Neural progenitor cell (in vitro differentiated cells): ENCODE results near the gene LMCD1. TPM values are rescaled to one million over a fixed set of nuclear protein-coding genes. Genes with fewer than 3 reads are reported as not detected.

Experiments used
- DNase-seq: peaks from one replicate; pipeline ENCODE4 v3.0.0-alpha.2; 2016; ENCODE audit warnings: low spot score
- H2AFZ ChIP-seq: fragments of 200-600 bp; sonication (generic); replicated peaks from 2 replicates; pipeline ENCODE4 v1.6.1; 2016; ENCODE audit warnings: antibody characterized with exemption
- H3F3A ChIP-seq: fragments of 200-600 bp; sonication (generic); 2 replicates; pipeline ENCODE4 v1.6.1; 2016; ENCODE audit warnings: antibody characterized with exemption, low read depth
- H3K27ac ChIP-seq: fragments of 200-600 bp; sonication (generic); 2 replicates; pipeline ENCODE4 v1.5.1; 2016; ENCODE audit warnings: mild to moderate bottlenecking
- H3K27me3 ChIP-seq: fragments of 200-600 bp; sonication (generic); 2 replicates; pipeline ENCODE4 v1.6.1; 2016; ENCODE audit warnings: mild to moderate bottlenecking, moderate library complexity
- H3K36me3 ChIP-seq: fragments of 200-600 bp; sonication (generic); 2 replicates; pipeline ENCODE4 v1.5.1; 2016
- H3K4me1 ChIP-seq: fragments of 200-600 bp; sonication (generic); 2 replicates; pipeline ENCODE4 v1.6.1; 2016; ENCODE audit warnings: mixed run types
- H3K4me2 ChIP-seq: fragments of 200-600 bp; sonication (generic); 2 replicates; pipeline ENCODE4 v1.6.1; 2016
- H3K4me3 ChIP-seq: fragments of 200-600 bp; sonication (generic); 2 replicates; pipeline ENCODE4 v1.5.1; 2016
- H3K79me2 ChIP-seq: fragments of 200-600 bp; sonication (generic); 2 replicates; pipeline ENCODE4 v1.6.1; 2016; ENCODE audit warnings: low read depth
- H3K9ac ChIP-seq: fragments of 200-600 bp; sonication (generic); 2 replicates; pipeline ENCODE4 v1.6.1; 2016
- H3K9me3 ChIP-seq: fragments of 200-600 bp; sonication (generic); 2 replicates; pipeline ENCODE4 v1.5.1; 2016; ENCODE audit warnings: low read depth
- H4K20me1 ChIP-seq: fragments of 200-600 bp; sonication (generic); 2 replicates; pipeline ENCODE4 v1.6.1; 2016; ENCODE audit warnings: low read depth
- H3K27ac Mint-ChIP-seq: 3 replicates; pipeline ENCODE4 v1.8.0; 2021; ENCODE audit warnings: mixed read lengths
- H3K27me3 Mint-ChIP-seq: 2 replicates; pipeline ENCODE4 v1.8.0; 2022; ENCODE audit warnings: low read depth, mild to moderate bottlenecking, inconsistent platforms, moderate library complexity, mixed read lengths; ENCODE audit not compliant: insufficient read depth
- H3K36me3 Mint-ChIP-seq: 3 replicates; pipeline ENCODE4 v1.8.0; 2021; ENCODE audit warnings: mixed read lengths
- H3K4me1 Mint-ChIP-seq: 3 replicates; pipeline ENCODE4 v1.8.0; 2021; ENCODE audit warnings: mixed read lengths
- H3K4me3 Mint-ChIP-seq: 3 replicates; pipeline ENCODE4 v1.8.0; 2021; ENCODE audit warnings: mild to moderate bottlenecking, moderate library complexity, mixed read lengths
- H3K9me3 Mint-ChIP-seq: 3 replicates; pipeline ENCODE4 v1.8.0; 2020; ENCODE audit warnings: mixed read lengths
- CTCF ChIP-seq: fragments of 200-600 bp; sonication (generic); IDR thresholded peaks from 2 replicates; pipeline ENCODE4 v1.5.1; 2017; ENCODE audit warnings: antibody characterized with exemption, mild to moderate bottlenecking
- EZH2 ChIP-seq: fragments of 200-600 bp; sonication (generic); IDR thresholded peaks from 2 replicates; pipeline ENCODE4 v1.6.1; 2017; ENCODE audit warnings: antibody characterized with exemption, mild to moderate bottlenecking, moderate library complexity
- EZH2phosphoT487 ChIP-seq: fragments of 200-600 bp; sonication (generic); IDR thresholded peaks from 2 replicates; pipeline ENCODE4 v1.6.1; 2017; ENCODE audit warnings: antibody characterized with exemption
- total RNA-seq: library from RNA; depleted of rRNA; stranded (reverse); fragments of >200 nt; gene quantifications from 2 replicates; pipeline ENCODE4 v1.2.3, GENCODE V29; 2015; ENCODE audit warnings: low replicate concordance

The LMCD1 gene
- total RNA-seq, 1 donor from 2014 or later, result not detected

GRCh38 chr3:8481380-8481779, 20.2 kb upstream of the LMCD1 start:
- no peaks in the 10 kb centered on the region for H3K27me3 Mint-ChIP-seq
- no peaks in the 10 kb centered on the region for H4K20me1 ChIP-seq
- no peak overlapping the region for H3K4me3 Mint-ChIP-seq
- H3F3A ChIP-seq, result peaks cover 18% of the 10 kb centered on the region
- no peak overlapping the region for H3K4me3 ChIP-seq
- no peak for DNase-seq
- H3K79me2 ChIP-seq, result no peaks in the 10 kb centered on the region
- no peaks in the 10 kb centered on the region for H3K27me3 ChIP-seq
- H3K4me1 Mint-ChIP-seq, result peaks cover 6% of the 10 kb centered on the region
- peak overlapping the region; percentile 41 for H3K4me2 ChIP-seq
- H3K27ac ChIP-seq, result peak overlapping the region; percentile 26
- peaks cover 10% of the 10 kb centered on the region for H3K9me3 Mint-ChIP-seq
- no peak for TF ChIP-seq EZH2
- no peak for TF ChIP-seq CTCF
- TF ChIP-seq EZH2phosphoT487, result no peak
- peaks cover 7% of the 10 kb centered on the region for H3K36me3 Mint-ChIP-seq
- H2AFZ ChIP-seq, result no peak overlapping the region
- H3K9ac ChIP-seq, result no peak overlapping the region
- peaks cover 18% of the 10 kb centered on the region for H3K4me1 ChIP-seq
- no peak overlapping the region for H3K27ac Mint-ChIP-seq
- no peaks in the 10 kb centered on the region for H3K9me3 ChIP-seq
- no peaks in the 10 kb centered on the region for H3K36me3 ChIP-seq

DNA sequence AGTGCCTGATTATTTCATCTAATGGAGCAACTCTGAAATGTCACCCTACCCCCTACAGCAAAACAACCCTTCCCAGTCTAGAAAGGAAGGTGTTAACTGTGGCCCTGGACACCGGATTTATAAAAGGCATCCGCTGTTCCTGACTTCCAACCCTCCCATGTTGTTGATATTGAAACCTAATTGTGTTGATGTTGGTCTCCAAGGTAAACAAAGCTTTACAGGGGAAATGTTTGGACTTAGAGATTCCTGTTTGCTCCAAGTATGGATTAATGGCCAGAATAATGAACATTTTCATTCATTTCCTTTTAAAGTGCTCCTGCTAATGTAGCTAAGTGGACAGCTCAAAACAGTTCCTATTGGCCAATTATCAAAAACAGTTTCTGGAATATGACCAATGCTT, 19.4 kb upstream of the LMCD1 start:
- peaks cover 10% of the 10 kb centered on the region for H3K9me3 Mint-ChIP-seq
- H3K4me3 Mint-ChIP-seq, result no peak overlapping the region
- no peaks in the 10 kb centered on the region for H3K27me3 Mint-ChIP-seq
- H3K4me2 ChIP-seq, result no peak overlapping the region
- no peaks in the 10 kb centered on the region for H3K9me3 ChIP-seq
- DNase-seq, result no peak
- peaks cover 11% of the 10 kb centered on the region for H3K36me3 Mint-ChIP-seq
- H3K27ac ChIP-seq, result no peak overlapping the region
- no peak overlapping the region for H3K27ac Mint-ChIP-seq
- H3F3A ChIP-seq, result peaks cover 18% of the 10 kb centered on the region
- H3K36me3 ChIP-seq, result no peaks in the 10 kb centered on the region
- no peaks in the 10 kb centered on the region for H3K27me3 ChIP-seq
- H3K9ac ChIP-seq, result no peak overlapping the region
- H3K4me1 ChIP-seq, result peaks cover 18% of the 10 kb centered on the region
- no peaks in the 10 kb centered on the region for H3K79me2 ChIP-seq
- peaks cover 6% of the 10 kb centered on the region for H3K4me1 Mint-ChIP-seq
- TF ChIP-seq EZH2phosphoT487 (no peak), EZH2 (no peak), CTCF (no peak)
- H4K20me1 ChIP-seq, result no peaks in the 10 kb centered on the region
- no peak overlapping the region for H2AFZ ChIP-seq
- H3K4me3 ChIP-seq, result no peak overlapping the region

- H3K9ac ChIP-seq, result no peak overlapping the region
- Mint-ChIP-seq H3K27ac (no peak overlapping the region), H3K36me3 (peaks cover 13% of the 10 kb centered on the region), H3K4me3 (no peak overlapping the region), H3K9me3 (peaks cover 10% of the 10 kb centered on the region), H3K27me3 (no peaks in the 10 kb centered on the region), H3K4me1 (peaks cover 6% of the 10 kb centered on the region)
- H3K4me1 ChIP-seq, result peaks cover 18% of the 10 kb centered on the region
- no peak overlapping the region for H3K4me2 ChIP-seq
- no peak for DNase-seq
- no peaks in the 10 kb centered on the region for H3K79me2 ChIP-seq
- H3K27me3 ChIP-seq, result no peaks in the 10 kb centered on the region
- H4K20me1 ChIP-seq, result no peaks in the 10 kb centered on the region
- no peaks in the 10 kb centered on the region for H3K9me3 ChIP-seq
- H3K27ac ChIP-seq, result no peak overlapping the region
- no peaks in the 10 kb centered on the region for H3K36me3 ChIP-seq
- TF ChIP-seq EZH2phosphoT487, result no peak
- TF ChIP-seq EZH2, result no peak
- TF ChIP-seq CTCF, result no peak
- no peak overlapping the region for H2AFZ ChIP-seq
- peaks cover 18% of the 10 kb centered on the region for H3F3A ChIP-seq
- no peak overlapping the region for H3K4me3 ChIP-seq
Measured at GRCh38 chr3:8482960-8483665, 18.5 kb upstream of the LMCD1 start.
